Memory B cell (primary cell): ENCODE data around the gene ZSWIM1.
"Not testable (repeated sequence)": the region's sequence is repeated elsewhere in the genome, so short reads cannot be mapped to it uniquely, and the experiment has no call there.

ENCODE experiments used
- ATAC-seq: fragments of 150-1000 bp; cut with Tn5 transposase; 2 replicates; pipeline ENCODE4 v1.10.0; 2021; ENCODE audit warnings: low read depth, mild to moderate bottlenecking, moderate library complexity
- DNase-seq, 2 donors: peaks; one replicate each; pipeline ENCODE4 v3.0.0; 2022; ENCODE audit warnings: low spot score in 2 of 2
- H3K27ac Mint-ChIP-seq: one replicate; pipeline ENCODE4 v1.8.0; 2022; ENCODE audit warnings: mild to moderate bottlenecking, moderate library complexity, mixed read lengths
- H3K27me3 Mint-ChIP-seq: one replicate; pipeline ENCODE4 v1.8.0; 2022; ENCODE audit warnings: mixed read lengths
- H3K36me3 Mint-ChIP-seq: one replicate; pipeline ENCODE4 v1.8.0; 2022; ENCODE audit warnings: mild to moderate bottlenecking, mixed read lengths
- H3K4me1 Mint-ChIP-seq: one replicate; pipeline ENCODE4 v1.8.0; 2022; ENCODE audit warnings: mixed read lengths
- H3K4me3 Mint-ChIP-seq: one replicate; pipeline ENCODE4 v1.8.0; 2022; ENCODE audit warnings: mild to moderate bottlenecking, moderate library complexity, mixed read lengths
- H3K9me3 Mint-ChIP-seq: one replicate; pipeline ENCODE4 v1.8.0; 2022; ENCODE audit warnings: mixed read lengths

ZSWIM1 gene

GRCh38 chr20:45901332-45901731 is 20.3 kb downstream of the ZSWIM1 start:
- H3K4me1 Mint-ChIP-seq = not testable (repeated sequence)

GRCh38 chr20:45902199-45902701 is 21.2 kb downstream of the ZSWIM1 start:
- H3K9me3 Mint-ChIP-seq = no peaks in the 10 kb centered on the region
- H3K36me3 Mint-ChIP-seq = peaks cover 10% of the 10 kb centered on the region
- H3K4me3 Mint-ChIP-seq = no peak overlapping the region
- H3K27ac Mint-ChIP-seq = no peak overlapping the region
- no peak for ATAC-seq
- no peak for DNase-seq
- H3K27me3 Mint-ChIP-seq = no peaks in the 10 kb centered on the region
- peaks cover 8% of the 10 kb centered on the region for H3K4me1 Mint-ChIP-seq

More at GRCh38 chr20:45901332-45901731, 20.3 kb downstream of the ZSWIM1 start:
- H3K4me3 Mint-ChIP-seq, H3K27ac Mint-ChIP-seq, H3K9me3 Mint-ChIP-seq, H3K27me3 Mint-ChIP-seq, DNase-seq, ATAC-seq: not testable (repeated sequence)
- peaks cover 14% of the 10 kb centered on the region for H3K36me3 Mint-ChIP-seq

- H3K27me3 Mint-ChIP-seq = no peaks in the 10 kb centered on the region
- H3K27ac Mint-ChIP-seq = no peak overlapping the region
- H3K4me1 Mint-ChIP-seq = peaks cover 11% of the 10 kb centered on the region
- no peak overlapping the region for H3K4me3 Mint-ChIP-seq
- DNase-seq (no peak), ATAC-seq (no peak)
- no peaks in the 10 kb centered on the region for H3K36me3 Mint-ChIP-seq
- no peaks in the 10 kb centered on the region for H3K9me3 Mint-ChIP-seq
Observed at GRCh38 chr20:45904583-45905504, 23.8 kb downstream of the ZSWIM1 start.

GRCh38 chr20:45905505-45906079 is 24.6 kb downstream of the ZSWIM1 start:
- Mint-ChIP-seq H3K36me3 (no peaks in the 10 kb centered on the region), H3K4me1 (peaks cover 12% of the 10 kb centered on the region), H3K27me3 (no peaks in the 10 kb centered on the region), H3K27ac (no peak overlapping the region), H3K4me3 (no peak overlapping the region), H3K9me3 (no peaks in the 10 kb centered on the region)
- DNase-seq = no peak
- no peak for ATAC-seq

GRCh38 chr20:45907219-45907948 is 26.4 kb downstream of the ZSWIM1 start:
- H3K4me1 Mint-ChIP-seq = peaks cover 20% of the 10 kb centered on the region
- H3K9me3 Mint-ChIP-seq = no peaks in the 10 kb centered on the region
- H3K36me3 Mint-ChIP-seq = no peaks in the 10 kb centered on the region
- DNase-seq (no peak), ATAC-seq (no peak)
- no peak overlapping the region for H3K4me3 Mint-ChIP-seq
- no peak overlapping the region for H3K27ac Mint-ChIP-seq
- peaks cover 1% of the 10 kb centered on the region for H3K27me3 Mint-ChIP-seq

GRCh38 chr20:45908084-45908483 is 27.1 kb downstream of the ZSWIM1 start:
- DNase-seq (no peak), ATAC-seq (no peak)
- peaks cover 17% of the 10 kb centered on the region for H3K4me1 Mint-ChIP-seq
- H3K27me3 Mint-ChIP-seq = peaks cover 4% of the 10 kb centered on the region
- no peak overlapping the region for H3K27ac Mint-ChIP-seq
- H3K9me3 Mint-ChIP-seq = no peaks in the 10 kb centered on the region
- H3K36me3 Mint-ChIP-seq = no peaks in the 10 kb centered on the region
- H3K4me3 Mint-ChIP-seq = no peak overlapping the region

- Mint-ChIP-seq H3K9me3 (no peaks in the 10 kb centered on the region), H3K4me1 (peaks cover 14% of the 10 kb centered on the region), H3K4me3 (no peak overlapping the region), H3K36me3 (no peaks in the 10 kb centered on the region), H3K27me3 (peaks cover 5% of the 10 kb centered on the region), H3K27ac (no peak overlapping the region)
- ATAC-seq (no peak), DNase-seq (no peak)
Observed at GRCh38 chr20:45909336-45909808, 28.3 kb downstream of the ZSWIM1 start.

GRCh38 chr20:45909817-45910669 is 29.0 kb downstream of the ZSWIM1 start:
- Mint-ChIP-seq H3K36me3 (no peaks in the 10 kb centered on the region), H3K9me3 (no peaks in the 10 kb centered on the region), H3K27ac (peak overlapping the region; percentile 58), H3K4me3 (peak overlapping the region; percentile 80), H3K27me3 (peaks cover 5% of the 10 kb centered on the region), H3K4me1 (peaks cover 14% of the 10 kb centered on the region)
- ATAC-seq = no peak
- DNase-seq = no peak

GRCh38 chr20:45910670-45911485 is 29.9 kb downstream of the ZSWIM1 start:
- peaks cover 5% of the 10 kb centered on the region for H3K27me3 Mint-ChIP-seq
- DNase-seq (peak; percentile 90 to 93), ATAC-seq (peak; percentile 88)
- peaks cover 14% of the 10 kb centered on the region for H3K4me1 Mint-ChIP-seq
- no peaks in the 10 kb centered on the region for H3K9me3 Mint-ChIP-seq
- H3K36me3 Mint-ChIP-seq = no peaks in the 10 kb centered on the region
- peak overlapping the region; percentile 80 for H3K4me3 Mint-ChIP-seq
- H3K27ac Mint-ChIP-seq = peak overlapping the region; percentile 58

- Mint-ChIP-seq H3K27ac (peak within 1 kb of the TSS; percentile 58), H3K4me1 (peaks cover 14% of the 10 kb centered on the region), H3K4me3 (peak within 1 kb of the TSS; percentile 80), H3K27me3 (peaks cover 5% of the 10 kb centered on the region), H3K9me3 (no peaks in the 10 kb centered on the region), H3K36me3 (no peaks in the 10 kb centered on the region)
- DNase-seq (peak; percentile 25 to 44), ATAC-seq (peak; percentile 18)
Observed at GRCh38 chr20:45911486-45912343, 30.7 kb downstream of the ZSWIM1 start, which contains the start of gene PLTP. TSS of gene PLTP (minus strand) at chr20:45912155. CDS start at chr20:45911452, 703 bp downstream.

- Mint-ChIP-seq H3K36me3 (no peaks in the 10 kb centered on the region), H3K27ac (no peak overlapping the region), H3K27me3 (peaks cover 5% of the 10 kb centered on the region), H3K9me3 (no peaks in the 10 kb centered on the region), H3K4me1 (peaks cover 14% of the 10 kb centered on the region), H3K4me3 (peak overlapping the region; percentile 53)
- DNase-seq = no peak
- ATAC-seq = no peak
Observed at GRCh38 chr20:45912344-45912682, 31.3 kb downstream of the ZSWIM1 start.

GRCh38 chr20:45913116-45913515 is 32.1 kb downstream of the ZSWIM1 start:
- no peaks in the 10 kb centered on the region for H3K9me3 Mint-ChIP-seq
- DNase-seq (no peak), ATAC-seq (no peak)
- H3K36me3 Mint-ChIP-seq = no peaks in the 10 kb centered on the region
- H3K4me1 Mint-ChIP-seq = peaks cover 14% of the 10 kb centered on the region
- H3K27ac Mint-ChIP-seq = no peak overlapping the region
- H3K4me3 Mint-ChIP-seq = peak overlapping the region; percentile 68
- H3K27me3 Mint-ChIP-seq = peaks cover 5% of the 10 kb centered on the region
